Breast epithelium (tissue), 3 donors: ENCODE results near the gene INTS6L.

Source experiments
- POLR2A ChIP-seq: fragments of 450-650 bp; IDR thresholded peaks from one replicate; pipeline ENCODE4 v1.6.1; 2016; ENCODE audit warnings: antibody characterized with exemption, mild to moderate bottlenecking, moderate library complexity
- POLR2AphosphoS5 ChIP-seq, 3 donors: sonication (generic); formaldehyde crosslinking; IDR thresholded peaks; one replicate each; pipeline ENCODE4 v1.6.1; 2017; ENCODE audit warnings: antibody characterized with exemption in 3 of 3

- TF ChIP-seq POLR2A: no peak
- TF ChIP-seq POLR2AphosphoS5 (IDR thresholded peaks at IDR 0.05): no peak
Measured at GRCh38 chrX:135509885-135510284, 10.6 kb upstream of the INTS6L start.
